GM18873 (cell line): ENCODE results near the gene AR.
"Not testable (repeated sequence)": the region's sequence is repeated elsewhere in the genome, so short reads cannot be mapped to it uniquely, and the experiment has no call there.

Experiments
- ATAC-seq: cut with Tn5 transposase; IDR thresholded peaks from one replicate; pipeline ENCODE4 v1.9.1; 2021; ENCODE audit warnings: mild to moderate bottlenecking, moderate library complexity, moderate number of reproducible peaks; ENCODE audit not compliant: unreplicated experiment, low FRiP score

AR gene

DNA sequence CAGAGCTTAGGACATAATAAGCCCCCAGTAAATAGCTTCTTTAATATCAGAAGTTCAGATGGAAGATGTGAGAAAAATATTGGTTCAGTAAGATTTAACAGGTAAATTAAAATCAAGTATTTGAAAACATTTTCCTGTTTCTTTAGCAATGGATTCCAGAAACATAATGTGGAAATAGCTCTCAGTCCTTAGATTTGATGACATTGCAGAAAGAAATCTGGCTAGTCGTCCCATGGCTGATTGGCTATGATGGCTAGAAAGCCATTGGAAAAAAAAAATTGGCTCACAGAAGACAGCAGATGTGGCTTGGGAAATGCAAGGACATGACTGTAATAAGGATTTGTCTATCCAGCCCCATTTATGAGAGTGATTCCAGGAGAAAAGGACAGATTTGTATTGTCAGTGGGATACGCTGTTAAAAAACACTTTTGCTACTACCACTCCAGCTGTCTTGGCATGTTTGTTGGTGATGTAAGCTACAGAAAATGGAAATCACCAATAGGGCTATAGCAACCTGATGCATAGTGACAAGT, 78.3 kb downstream of the AR start:
- ATAC-seq = no peak

GRCh38 chrX:67624325-67624724, 80.5 kb downstream of the AR start:
- no peak for ATAC-seq

GRCh38 chrX:67635424-67635823, 91.6 kb downstream of the AR start:
- ATAC-seq = no peak

GRCh38 chrX:67636532-67636931, 92.7 kb downstream of the AR start:
- no peak for ATAC-seq

GRCh38 chrX:67637293-67637692, 93.5 kb downstream of the AR start:
- not testable (repeated sequence) for ATAC-seq

DNA sequence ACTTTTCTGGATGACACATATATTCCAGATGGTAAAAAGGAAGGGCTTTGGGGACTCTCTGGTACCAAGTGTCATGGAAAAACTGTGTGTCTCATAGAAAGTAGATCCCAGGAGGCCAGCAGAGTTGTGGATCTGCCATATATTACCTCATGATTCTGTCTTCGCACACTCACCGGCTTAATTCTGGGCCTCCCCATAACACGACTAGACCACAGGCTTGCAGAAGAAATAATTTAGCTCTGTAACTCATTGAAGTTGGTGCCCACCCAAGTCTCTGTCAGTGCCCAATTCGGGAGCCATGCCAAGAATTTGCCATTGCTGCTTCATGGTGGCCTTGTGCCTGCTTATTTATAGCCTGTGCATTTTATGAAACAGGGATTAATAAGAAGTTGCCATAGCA, 104.5 kb downstream of the AR start:
- ATAC-seq = no peak

DNA sequence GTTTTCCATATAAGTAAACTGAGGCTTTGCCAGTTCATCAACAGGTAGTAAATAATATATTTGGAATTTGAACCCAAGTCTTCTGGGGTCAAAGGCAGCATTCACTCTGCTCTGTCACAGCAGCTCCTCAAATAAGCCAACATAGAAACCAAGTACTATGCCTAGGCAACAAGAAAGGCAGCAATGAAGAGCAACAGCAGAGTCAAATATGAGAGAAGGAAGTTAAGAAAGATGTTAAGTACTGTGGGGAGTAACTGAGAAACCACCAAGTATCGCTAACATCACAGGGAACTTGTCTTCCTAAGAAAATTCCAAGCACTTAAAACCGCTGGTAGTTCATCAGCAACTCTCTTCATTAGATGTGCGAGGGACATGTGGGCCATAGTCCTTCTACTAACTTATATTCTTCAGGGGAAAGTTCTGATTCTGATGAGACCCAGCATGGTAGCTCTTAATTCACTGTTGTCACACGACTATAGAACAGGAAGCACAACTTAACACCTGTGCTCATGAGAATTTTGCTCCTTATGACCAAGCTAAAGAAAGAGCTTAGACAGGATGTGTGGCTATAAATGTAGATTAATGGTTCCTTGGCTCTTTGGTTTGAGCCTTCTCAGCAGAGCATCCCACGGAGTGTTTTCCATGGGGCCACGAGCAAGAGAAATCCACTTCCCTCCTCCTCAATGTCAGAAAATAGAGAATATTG, 107.8 kb downstream of the AR start:
- ATAC-seq = no peak

DNA sequence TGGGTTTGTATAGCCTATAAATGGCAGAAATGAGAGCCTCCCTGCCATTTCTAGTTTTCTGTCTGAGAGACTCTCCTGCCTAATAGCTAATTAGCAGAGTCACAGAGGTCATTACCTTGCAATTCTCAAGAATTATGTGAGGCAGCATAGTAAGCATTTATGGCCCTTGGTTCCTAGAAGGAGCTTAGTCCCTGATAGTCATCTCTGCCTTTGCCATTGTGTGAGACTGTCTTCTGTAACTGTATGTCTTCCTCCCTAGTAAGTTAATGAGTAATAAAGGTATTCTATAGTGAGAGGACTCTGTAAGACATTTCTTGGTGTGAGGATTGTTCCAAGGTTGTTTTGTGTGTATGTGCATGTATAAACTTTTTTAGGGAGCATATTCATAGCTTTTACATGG, 108.7 kb downstream of the AR start:
- ATAC-seq = no peak

- ATAC-seq = no peak
These were observed 110.5 kb downstream of the AR start for GRCh38 chrX:67654301-67654700.

DNA sequence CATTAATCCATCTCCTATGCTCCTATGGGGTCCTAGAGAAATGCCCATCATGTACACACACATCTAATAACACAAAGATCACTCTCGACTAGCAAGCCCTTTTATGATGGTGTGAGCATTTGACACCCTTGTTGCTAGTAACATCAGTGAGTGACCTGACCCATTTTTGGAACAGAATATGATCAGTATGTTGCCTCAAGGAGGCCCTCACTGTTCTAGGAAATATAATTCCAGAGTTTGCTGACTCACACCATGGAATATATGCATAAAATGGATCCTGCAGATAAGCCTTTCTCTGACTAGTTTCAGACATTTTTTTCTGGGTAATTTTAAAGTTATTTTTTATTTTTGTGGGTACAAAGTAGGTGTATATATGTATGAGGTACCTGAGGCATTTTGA, 121.8 kb downstream of the AR start:
- ATAC-seq = no peak

DNA sequence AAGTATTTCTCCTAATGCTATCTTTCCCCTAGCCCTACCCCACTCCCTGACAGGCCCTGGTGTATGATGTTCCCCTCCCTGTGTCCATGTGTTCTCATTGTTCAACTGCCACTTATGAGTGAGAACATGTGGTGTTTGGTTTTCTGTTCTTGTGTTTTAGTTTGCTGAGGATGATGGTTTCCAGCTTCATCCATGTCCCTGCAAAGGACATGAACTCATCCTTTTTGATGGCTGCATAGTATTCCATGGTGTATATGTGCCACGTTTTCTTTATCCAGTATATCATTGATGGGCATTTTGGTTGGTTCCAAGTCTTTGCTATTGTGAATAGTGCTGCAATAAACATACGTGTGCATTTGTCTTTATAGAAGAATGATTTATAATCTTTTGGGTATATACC, 126.9 kb downstream of the AR start:
- not testable (repeated sequence) for ATAC-seq

GRCh38 chrX:67673741-67674274, 130.0 kb downstream of the AR start:
- no peak for ATAC-seq

GRCh38 chrX:67674741-67675140, 130.9 kb downstream of the AR start:
- ATAC-seq = no peak

- ATAC-seq = no peak
These were observed 140.3 kb downstream of the AR start for GRCh38 chrX:67684136-67684535.

DNA sequence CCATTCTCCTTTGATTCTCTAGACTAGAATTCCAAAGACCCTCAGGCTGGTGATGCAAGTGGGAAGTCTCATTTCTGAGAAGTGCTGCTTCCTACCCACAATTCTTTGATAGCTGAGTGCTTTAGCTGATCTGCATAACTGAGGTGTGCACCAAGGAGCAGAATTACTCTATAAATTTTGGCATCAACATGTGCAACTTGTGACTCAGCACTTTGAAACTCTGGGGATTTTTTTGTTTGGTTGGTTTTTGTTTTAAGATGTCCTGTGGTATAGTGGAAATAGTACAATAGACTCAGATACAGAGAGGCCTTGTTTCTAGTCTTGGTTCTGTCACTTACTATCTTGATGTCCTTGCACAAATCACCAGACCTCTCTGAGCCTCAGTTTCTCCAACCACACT, 148.4 kb downstream of the AR start:
- ATAC-seq = no peak

- no peak for ATAC-seq
These were observed 150.1 kb downstream of the AR start for GRCh38 chrX:67693928-67694327.

DNA sequence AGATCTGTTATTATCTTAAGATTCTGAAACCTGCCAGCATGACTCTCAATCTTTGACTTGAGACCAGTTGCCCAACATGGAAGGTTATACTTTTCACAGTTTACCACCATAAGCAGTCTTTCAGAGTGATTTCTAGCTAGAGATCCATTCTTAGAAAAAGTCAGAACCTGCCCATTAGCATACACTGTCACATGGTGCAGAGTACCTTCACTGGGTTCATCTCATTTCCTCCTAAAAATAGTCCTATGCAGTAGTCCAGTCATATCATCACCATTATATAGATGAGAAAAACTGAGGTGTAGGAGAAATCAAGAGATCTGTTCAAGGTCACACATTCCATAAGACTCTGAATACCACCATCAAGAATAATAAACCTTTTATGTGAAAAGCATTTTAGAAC, 153.6 kb downstream of the AR start:
- ATAC-seq = no peak

GRCh38 chrX:67700602-67701001, 156.8 kb downstream of the AR start:
- ATAC-seq = no peak

GRCh38 chrX:67714004-67714403, 170.2 kb downstream of the AR start:
- ATAC-seq = no peak

DNA sequence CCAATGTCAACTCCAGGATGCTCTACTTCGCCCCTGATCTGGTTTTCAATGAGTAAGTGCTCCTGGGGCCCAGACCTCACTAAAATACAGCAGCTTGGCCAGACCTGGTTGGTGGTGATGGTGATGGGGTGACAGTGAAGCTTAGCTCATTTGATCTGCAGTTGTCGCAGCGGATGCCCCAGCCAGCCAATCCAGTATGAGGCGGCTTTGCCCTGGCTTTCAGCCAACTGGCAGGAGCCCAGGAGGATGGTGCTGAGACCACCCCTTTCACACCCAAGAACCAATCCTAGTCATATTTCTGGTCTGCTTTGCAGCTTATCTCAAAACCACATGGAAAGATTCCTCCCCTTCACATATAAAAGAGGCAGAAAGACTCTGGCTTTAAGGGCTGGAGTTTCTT, 173.8 kb downstream of the AR start:
- no peak for ATAC-seq

DNA sequence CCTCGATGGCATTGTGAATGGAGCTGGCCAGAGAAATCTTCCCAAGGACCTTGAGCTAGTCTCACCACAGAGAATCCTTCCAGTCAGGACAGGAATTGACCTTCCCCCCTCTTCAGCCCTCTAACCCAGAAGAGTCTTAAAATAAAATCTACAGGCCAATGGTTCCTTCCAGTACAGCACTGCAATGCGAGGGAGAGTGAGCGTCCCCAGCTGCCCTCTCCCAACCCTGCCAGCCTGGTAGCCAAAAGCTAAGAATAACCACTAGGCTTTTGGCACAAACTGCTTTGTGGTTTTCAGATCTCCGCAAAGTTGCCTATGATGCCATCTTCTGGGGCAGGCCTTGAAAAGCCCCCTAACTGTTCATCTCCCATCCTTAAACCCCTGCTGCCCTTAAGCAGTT, 175.1 kb downstream of the AR start:
- ATAC-seq = no peak

GRCh38 chrX:67720344-67720743, 176.5 kb downstream of the AR start:
- no peak for ATAC-seq
